Liver (tissue), 9 donors: ENCODE measurements around the gene CEP85L. TPM values are rescaled to one million over a fixed set of nuclear protein-coding genes. Genes with fewer than 3 reads are reported as not detected.

Source experiments
- DNase-seq: peaks from one replicate; pipeline ENCODE4 v3.0.0-alpha.2; 2017; ENCODE audit warnings: low spot score
- H3K27ac ChIP-seq, 2 donors: one replicate each; pipeline ENCODE4 v1.7.0; 2013; ENCODE audit warnings: inconsistent platforms in 2 of 2, low read length in 2 of 2, control low read depth in 1 of 2, low read depth in 1 of 2, mild to moderate bottlenecking in 1 of 2
- H3K27me3 ChIP-seq, 4 donors: one replicate each; pipeline versions ENCODE4 v1.6.1 to v1.7.0; 2013; ENCODE audit warnings: low read length in 3 of 4, inconsistent platforms in 1 of 4, mild to moderate bottlenecking in 1 of 4, moderate library complexity in 1 of 4; ENCODE audit not compliant: control insufficient read depth in 4 of 4, insufficient read depth in 4 of 4
- H3K36me3 ChIP-seq, 4 donors: one replicate each; pipeline versions ENCODE4 v1.6.1 to v1.7.0; 2013; ENCODE audit warnings: low read length in 3 of 4, mild to moderate bottlenecking in 3 of 4, low read depth in 1 of 4, moderate library complexity in 1 of 4; ENCODE audit not compliant: control insufficient read depth in 4 of 4, insufficient read depth in 3 of 4
- H3K4me1 ChIP-seq, 4 donors: one replicate each; pipeline versions ENCODE4 v1.6.1 to v1.7.0; 2013; ENCODE audit warnings: low read length in 3 of 4, mild to moderate bottlenecking in 3 of 4, moderate library complexity in 1 of 4; ENCODE audit not compliant: control insufficient read depth in 4 of 4, insufficient read depth in 4 of 4
- H3K4me3 ChIP-seq, 3 donors: one replicate each; pipeline versions ENCODE4 v1.6.1 to v1.7.0; 2013; ENCODE audit warnings: low read length in 3 of 3, control low read depth in 1 of 3, low read depth in 1 of 3, mild to moderate bottlenecking in 1 of 3
- H3K9ac ChIP-seq, 2 donors: one replicate each; pipeline ENCODE4 v1.7.0; 2013; ENCODE audit warnings: low read length in 2 of 2, mild to moderate bottlenecking in 2 of 2, moderate library complexity in 2 of 2, control low read depth in 1 of 2, low read depth in 1 of 2
- H3K9me3 ChIP-seq, 4 donors: one replicate each; pipeline versions ENCODE4 v1.6.1 to v1.7.0; 2013; ENCODE audit warnings: low read length in 3 of 4; ENCODE audit not compliant: control insufficient read depth in 4 of 4
- ATF3 ChIP-seq: IDR thresholded peaks from 2 replicates; pipeline ENCODE4 v1.6.1; 2016; ENCODE audit warnings: antibody characterized with exemption
- CTCF ChIP-seq: fragments of 150-350 bp; IDR thresholded peaks from 2 replicates; pipeline ENCODE4 v1.5.1; 2017; ENCODE audit warnings: improper control_type of control experiment, low read depth, low read length; ENCODE audit not compliant: missing input control
- EGR1 ChIP-seq, 2 donors: IDR thresholded peaks; 2 replicates each; pipeline ENCODE4 v1.6.1; 2016 to 2018; ENCODE audit warnings: antibody characterized with exemption in 2 of 2, low read depth in 2 of 2
- FOXA1 ChIP-seq: IDR thresholded peaks from 2 replicates; pipeline ENCODE4 v1.6.1; 2016; ENCODE audit warnings: antibody characterized with exemption
- FOXA2 ChIP-seq: IDR thresholded peaks from 2 replicates; pipeline ENCODE4 v1.6.1; 2016; ENCODE audit warnings: antibody characterized with exemption
- GABPA ChIP-seq, 2 donors: IDR thresholded peaks in 1 of 2; conservative IDR thresholded peaks in 1 of 2; 2 replicates each; pipeline ENCODE4 v1.6.1; 2016; ENCODE audit warnings: antibody characterized with exemption in 2 of 2, mild to moderate bottlenecking in 1 of 2, moderate library complexity in 1 of 2
- HNF4A ChIP-seq, 2 donors: conservative IDR thresholded peaks; 2 replicates each; pipeline ENCODE4 v1.6.1; 2016; ENCODE audit warnings: antibody characterized with exemption in 2 of 2, mild to moderate bottlenecking in 2 of 2
- HNF4G ChIP-seq: IDR thresholded peaks from 2 replicates; pipeline ENCODE4 v1.6.1; 2016; ENCODE audit warnings: antibody characterized with exemption
- JUND ChIP-seq, 2 donors: IDR thresholded peaks; 2 replicates each; pipeline ENCODE4 v1.6.1; 2016; ENCODE audit warnings: antibody characterized with exemption in 2 of 2
- MAX ChIP-seq: IDR thresholded peaks from 2 replicates; pipeline ENCODE4 v1.6.1; 2016; ENCODE audit warnings: antibody characterized with exemption
- NR2F2 ChIP-seq: IDR thresholded peaks from 2 replicates; pipeline ENCODE4 v1.6.1; 2016; ENCODE audit warnings: antibody characterized with exemption
- RAD21 ChIP-seq, 2 donors: IDR thresholded peaks; 2 replicates each; pipeline ENCODE4 v1.6.1; 2016; ENCODE audit warnings: antibody characterized with exemption in 2 of 2, mild to moderate bottlenecking in 2 of 2
- REST ChIP-seq: IDR thresholded peaks from 2 replicates; pipeline ENCODE4 v1.6.1; 2016; ENCODE audit warnings: antibody characterized with exemption, mild to moderate bottlenecking
- RXRA ChIP-seq, 2 donors: IDR thresholded peaks; 2 replicates each; pipeline ENCODE4 v1.6.1; 2017 to 2018; ENCODE audit warnings: antibody characterized with exemption in 2 of 2, mild to moderate bottlenecking in 1 of 2
- SP1 ChIP-seq: IDR thresholded peaks from 2 replicates; pipeline ENCODE4 v1.6.1; 2018; ENCODE audit warnings: antibody characterized with exemption, mild to moderate bottlenecking
- TAF1 ChIP-seq: conservative IDR thresholded peaks from 2 replicates; pipeline ENCODE4 v1.6.1; 2016; ENCODE audit warnings: antibody characterized with exemption, mild to moderate bottlenecking
- YY1 ChIP-seq: IDR thresholded peaks from 2 replicates; pipeline ENCODE4 v1.6.1; 2016; ENCODE audit warnings: antibody characterized with exemption, mild to moderate bottlenecking
- ZBTB33 ChIP-seq: IDR thresholded peaks from 2 replicates; pipeline ENCODE4 v1.6.1; 2016; ENCODE audit warnings: antibody characterized with exemption
- WGBS: extraction: QIAGEN DNeasy Blood & Tissue Kit; methylation state at CpG from one replicate; pipeline ENCODE4 v1.1.7; 2013; 5-methylcytosine and 5-hydroxymethylcytosine counted together
- polyA plus RNA-seq, 2 donors: library from polyadenylated mRNA; stranded (reverse) in 1 of 2; unstranded in 1 of 2; fragments of 200-250 nt in 1 of 2; fragments of >200 nt in 1 of 2; fragmentation: Nextera tagmentation in 1 of 2; extraction: Ambion mirVana in 1 of 2; gene quantifications; one replicate each; pipeline versions ENCODE4 v1.2.1 to v1.2.3, GENCODE V29; 2013 to 2015
- total RNA-seq, 2 donors: library from RNA; depleted of rRNA; stranded (reverse); fragments of >200 nt; gene quantifications; one replicate each; pipeline ENCODE4 v1.2.3, GENCODE V29; 2014
- donor health status: healthy.
- donor health status: healthy.
- donor health status: healthy.
- donor health status: healthy.
- donor health status: healthy.

The CEP85L gene
- total and polyA plus RNA-seq, 4 donors, result 0.40 to 6.4 (median 2.3) TPM

GRCh38 chr6:118596774-118597320, 54.5 kb downstream of the CEP85L start:
- DNase-seq, result no peak
- Histone ChIP-seq H3K36me3 (no peaks in the 10 kb centered on the region), H3K9me3 (no peaks in the 10 kb centered on the region), H3K4me3 (no peak overlapping the region), H3K27ac (no peak overlapping the region), H3K9ac (no peak overlapping the region), H3K4me1 (peaks cover 0 to 3% (median 0%) of the 10 kb centered on the region in 4 donors), H3K27me3 (no peaks in the 10 kb centered on the region)
- TF ChIP-seq JUND (IDR thresholded peaks at IDR 0.05) (no peak), RXRA (IDR thresholded peaks at IDR 0.05) (no peak), NR2F2 (no peak), RAD21 (IDR thresholded peaks at IDR 0.05) (no peak), ATF3 (no peak), YY1 (no peak), SP1 (no peak), EGR1 (IDR thresholded peaks at IDR 0.05; ENCODE audit: low read depth in 2 of 2) (no peak), MAX (no peak), REST (no peak), GABPA (IDR thresholded peaks at IDR 0.05 in 1 of 2, conservative IDR thresholded peaks at IDR 0.05 in 1 of 2) (no peak), ZBTB33 (no peak), FOXA2 (no peak), CTCF (no peak), FOXA1 (no peak), TAF1 (no peak), HNF4G (no peak), HNF4A (conservative IDR thresholded peaks at IDR 0.05) (no peak)
- whole genome bisulfite sequencing, result 91% methylated on average over 5 of the region's 5 CpGs
